Trophoblast cell (in vitro differentiated cells and primary cell): ENCODE data around the gene CD40.
"Not testable (repeated sequence)": the region's sequence is repeated elsewhere in the genome, so short reads cannot be mapped to it uniquely, and the experiment has no call there.

ENCODE experiments used
- DNase-seq, 2 donors: peaks; one replicate each; pipeline ENCODE4 v3.0.0-alpha.2; 2016
- H2AFZ ChIP-seq: 2 replicates; pipeline ENCODE4 v1.6.1; 2013; ENCODE audit warnings: low read length, moderate library complexity, mild to moderate bottlenecking; ENCODE audit not compliant: insufficient read depth, poor library complexity
- H2AK5ac ChIP-seq: 2 replicates; pipeline ENCODE4 v1.6.1; 2013; ENCODE audit warnings: mild to moderate bottlenecking, low read length
- H2BK120ac ChIP-seq: 2 replicates; pipeline ENCODE4 v1.6.1; 2013; ENCODE audit warnings: low read length, mild to moderate bottlenecking, moderate library complexity; ENCODE audit not compliant: insufficient read depth, poor library complexity
- H2BK12ac ChIP-seq: 2 replicates; pipeline ENCODE4 v1.6.1; 2013; ENCODE audit warnings: mild to moderate bottlenecking, low read length, moderate library complexity
- H2BK5ac ChIP-seq: 2 replicates; pipeline ENCODE4 v1.6.1; 2013; ENCODE audit warnings: low read length, low read depth, moderate library complexity, mild to moderate bottlenecking; ENCODE audit not compliant: poor library complexity
- H3K14ac ChIP-seq: 2 replicates; pipeline ENCODE4 v1.6.1; 2013; ENCODE audit warnings: mild to moderate bottlenecking, low read length
- H3K18ac ChIP-seq: 2 replicates; pipeline ENCODE4 v1.6.1; 2013; ENCODE audit warnings: mild to moderate bottlenecking, low read length
- H3K23ac ChIP-seq: 2 replicates; pipeline ENCODE4 v1.6.1; 2013; ENCODE audit warnings: low read length
- H3K27ac ChIP-seq: 2 replicates; pipeline ENCODE4 v1.5.1; 2013; ENCODE audit warnings: low read depth, mild to moderate bottlenecking, inconsistent platforms, low read length, moderate library complexity
- H3K27me3 ChIP-seq: 2 replicates; pipeline ENCODE4 v1.6.1; 2013; ENCODE audit warnings: inconsistent platforms, mild to moderate bottlenecking, low read length, moderate library complexity; ENCODE audit not compliant: insufficient read depth
- H3K36me3 ChIP-seq, 2 experiments: 1 replicate in 1 of 2; 2 replicates in 1 of 2; pipeline ENCODE4 v1.6.1; 2013; ENCODE audit warnings: low read length in 2 of 2, mild to moderate bottlenecking in 2 of 2, moderate library complexity in 1 of 2; ENCODE audit not compliant: insufficient read depth in 2 of 2, control insufficient read depth in 1 of 2
- H3K4ac ChIP-seq: 2 replicates; pipeline ENCODE4 v1.6.1; 2013; ENCODE audit warnings: low read depth, mild to moderate bottlenecking, low read length, moderate library complexity
- H3K4me1 ChIP-seq, 2 experiments: 1 replicate in 1 of 2; 2 replicates in 1 of 2; pipeline ENCODE4 v1.6.1; 2013; ENCODE audit warnings: low read length in 2 of 2, mild to moderate bottlenecking in 2 of 2, moderate library complexity in 1 of 2; ENCODE audit not compliant: insufficient read depth in 2 of 2, control insufficient read depth in 1 of 2
- H3K4me2 ChIP-seq: 2 replicates; pipeline ENCODE4 v1.6.1; 2013; ENCODE audit warnings: inconsistent platforms, mild to moderate bottlenecking, low read length, moderate library complexity
- H3K4me3 ChIP-seq: 2 replicates; pipeline ENCODE4 v1.5.1; 2013; ENCODE audit warnings: mild to moderate bottlenecking, low read depth, low read length, inconsistent platforms
- H3K79me1 ChIP-seq: one replicate; pipeline ENCODE4 v1.6.1; 2013; ENCODE audit warnings: low read length
- H3K79me2 ChIP-seq: 2 replicates; pipeline ENCODE4 v1.6.1; 2013; ENCODE audit warnings: low read length, mild to moderate bottlenecking; ENCODE audit not compliant: control insufficient read depth, insufficient read depth, poor library complexity
- H3K9ac ChIP-seq: 2 replicates; pipeline ENCODE4 v1.6.1; 2013; ENCODE audit warnings: mild to moderate bottlenecking, low read length
- H3K9me3 ChIP-seq: 2 replicates; pipeline ENCODE4 v1.6.1; 2013; ENCODE audit warnings: low read depth, mild to moderate bottlenecking, control low read depth, inconsistent platforms, low read length; ENCODE audit not compliant: insufficient read depth
- H4K12ac ChIP-seq: 2 replicates; pipeline ENCODE4 v1.6.1; 2013; ENCODE audit warnings: low read depth, mild to moderate bottlenecking, low read length, moderate library complexity
- H4K8ac ChIP-seq: 2 replicates; pipeline ENCODE4 v1.6.1; 2013; ENCODE audit warnings: low read depth, mild to moderate bottlenecking, low read length, moderate library complexity
- H4K91ac ChIP-seq: one replicate; pipeline ENCODE4 v1.6.1; 2013; ENCODE audit warnings: low read depth, mild to moderate bottlenecking, low read length, moderate library complexity
- WGBS: extraction: QIAGEN DNeasy Blood & Tissue Kit; methylation state at CpG from one replicate; pipeline ENCODE4 v1.1.7; 2013; ENCODE audit warnings: missing lambda C conversion rate; ENCODE audit not compliant: insufficient read length, insufficient coverage; ENCODE audit errors: extremely low coverage; 5-methylcytosine and 5-hydroxymethylcytosine counted together

CD40 gene

DNA sequence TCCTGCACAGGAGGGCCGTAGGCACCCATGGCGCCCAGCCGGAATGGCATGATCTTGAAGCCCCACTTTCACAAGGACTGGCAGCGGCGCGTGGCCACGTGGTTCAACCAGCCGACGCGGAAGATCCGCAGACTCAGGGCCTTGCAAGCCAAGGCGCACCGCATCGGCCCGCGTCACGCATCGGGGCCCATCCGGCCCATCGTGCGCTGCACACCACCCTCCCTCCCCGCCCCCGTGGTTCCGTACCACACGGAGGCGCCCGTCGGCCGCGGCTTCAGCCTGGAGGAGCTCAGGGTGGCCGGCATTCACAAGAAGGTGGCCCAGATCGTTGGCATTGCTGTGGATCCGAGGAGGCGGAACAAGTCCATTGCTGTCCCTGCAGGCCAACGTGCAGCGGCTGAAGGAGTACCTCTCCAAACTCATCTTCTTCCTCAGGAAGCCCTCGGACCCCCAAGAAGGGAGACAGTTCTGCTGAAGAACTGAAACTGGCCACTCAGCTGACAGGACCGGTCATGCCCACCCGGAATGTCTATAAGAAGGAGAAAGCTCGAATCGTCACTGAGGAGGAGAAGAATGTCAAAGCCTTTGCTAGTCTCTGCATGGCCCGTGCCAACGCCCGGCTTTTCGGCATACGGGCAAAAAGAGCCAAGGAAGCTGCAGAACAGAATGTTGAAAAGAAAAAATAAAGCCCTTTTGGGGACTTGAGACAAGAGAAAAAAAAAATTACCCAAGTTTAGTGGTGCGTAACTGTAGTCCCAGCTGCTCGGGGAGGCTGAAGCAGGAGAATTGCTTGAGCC is 18.4 kb upstream of the CD40 start:
- no CpG with 5 or more reads among the region's 48 CpGs for WGBS
- Histone ChIP-seq H3K79me1 (no peaks in the 10 kb centered on the region), H2BK12ac (no peak overlapping the region), H3K4me2 (no peak overlapping the region), H3K9ac (no peak overlapping the region), H3K4me1 (no peaks in the 10 kb centered on the region), H3K79me2 (no peaks in the 10 kb centered on the region), H2BK120ac (no peak overlapping the region), H3K23ac (no peak overlapping the region), H2AFZ (peak overlapping the region; percentile 10), H2BK5ac (no peak overlapping the region), H4K91ac (no peak overlapping the region), H4K8ac (no peak overlapping the region), H3K4me3 (no peak overlapping the region), H3K27ac (no peak overlapping the region), H2AK5ac (no peak overlapping the region), H3K4ac (no peak overlapping the region), H3K36me3 (no peaks in the 10 kb centered on the region), H3K14ac (no peak overlapping the region), H3K18ac (no peak overlapping the region), H3K9me3 (peaks cover 2% of the 10 kb centered on the region), H4K12ac (no peak overlapping the region), H3K27me3 (peaks cover 2% of the 10 kb centered on the region)
- peak in 1 of 2 donors; percentile 27 for DNase-seq

DNA sequence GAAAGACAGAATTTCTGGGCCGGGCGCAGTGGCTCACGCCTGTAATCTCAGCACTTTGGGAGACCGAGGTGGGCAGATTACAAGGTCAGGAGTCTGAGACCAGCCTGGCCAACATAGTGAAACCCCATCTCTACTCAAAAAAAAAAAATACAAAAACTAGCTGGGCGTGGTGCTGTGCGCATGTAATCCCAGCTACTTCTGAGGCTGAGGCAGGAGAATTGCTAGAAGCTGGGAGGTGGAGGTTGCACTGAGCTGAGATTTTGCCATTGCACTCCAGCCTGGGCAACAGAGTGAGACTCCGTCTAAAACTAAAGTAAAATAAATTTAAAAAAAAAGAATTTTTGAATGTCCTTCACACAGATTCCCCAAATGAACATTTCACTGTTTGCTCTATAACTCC is 17.7 kb upstream of the CD40 start:
- not testable (repeated sequence) for H4K91ac ChIP-seq, H3K14ac ChIP-seq, H3K18ac ChIP-seq, H2BK120ac ChIP-seq, H3K23ac ChIP-seq, H3K79me2 ChIP-seq, H2AFZ ChIP-seq, H3K36me3 ChIP-seq, H3K4me2 ChIP-seq, H3K27me3 ChIP-seq, H4K12ac ChIP-seq, H2BK5ac ChIP-seq, DNase-seq, H3K9me3 ChIP-seq, H3K79me1 ChIP-seq, H4K8ac ChIP-seq, H3K4me1 ChIP-seq, H2BK12ac ChIP-seq, H3K4ac ChIP-seq, H3K4me3 ChIP-seq, H2AK5ac ChIP-seq, H3K9ac ChIP-seq, H3K27ac ChIP-seq
- no CpG with 5 or more reads among the region's 7 CpGs for WGBS

DNA sequence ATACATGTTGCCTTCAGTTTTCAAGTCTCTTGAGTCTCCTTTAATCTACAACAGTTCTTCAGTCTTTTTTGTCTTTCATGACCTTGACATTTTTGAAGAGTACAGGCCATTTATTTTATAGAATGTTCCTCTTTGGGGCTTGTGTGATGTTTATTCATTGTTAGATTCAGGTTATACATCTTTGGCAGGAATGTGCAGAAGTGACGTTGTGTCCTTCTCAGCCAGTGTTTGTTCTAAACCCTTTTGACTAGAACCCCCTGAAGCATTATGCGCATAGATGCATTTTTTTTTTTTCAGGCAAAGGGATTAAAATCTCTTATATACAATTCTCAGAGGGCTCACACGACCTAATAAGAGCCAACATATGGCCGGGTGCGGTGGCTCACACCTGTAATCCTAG is 17.1 kb upstream of the CD40 start:
- no peak overlapping the region for H3K4me3 ChIP-seq
- H2AFZ ChIP-seq = no peak overlapping the region
- H3K27me3 ChIP-seq = peaks cover 2% of the 10 kb centered on the region
- H3K14ac ChIP-seq = no peak overlapping the region
- H2BK5ac ChIP-seq = no peak overlapping the region
- H3K23ac ChIP-seq = no peak overlapping the region
- no peaks in the 10 kb centered on the region for H3K79me1 ChIP-seq
- no peak for DNase-seq
- H3K4me1 ChIP-seq = no peaks in the 10 kb centered on the region
- no peak overlapping the region for H4K12ac ChIP-seq
- no peak overlapping the region for H3K4ac ChIP-seq
- no peak overlapping the region for H3K4me2 ChIP-seq
- no peaks in the 10 kb centered on the region for H3K36me3 ChIP-seq
- H4K91ac ChIP-seq = no peak overlapping the region
- peaks cover 2% of the 10 kb centered on the region for H3K9me3 ChIP-seq
- no CpG with 5 or more reads among the region's 5 CpGs for WGBS
- no peak overlapping the region for H3K18ac ChIP-seq
- no peak overlapping the region for H3K9ac ChIP-seq
- H2AK5ac ChIP-seq = no peak overlapping the region
- no peaks in the 10 kb centered on the region for H3K79me2 ChIP-seq
- no peak overlapping the region for H2BK120ac ChIP-seq
- no peak overlapping the region for H4K8ac ChIP-seq
- no peak overlapping the region for H2BK12ac ChIP-seq
- no peak overlapping the region for H3K27ac ChIP-seq

DNA sequence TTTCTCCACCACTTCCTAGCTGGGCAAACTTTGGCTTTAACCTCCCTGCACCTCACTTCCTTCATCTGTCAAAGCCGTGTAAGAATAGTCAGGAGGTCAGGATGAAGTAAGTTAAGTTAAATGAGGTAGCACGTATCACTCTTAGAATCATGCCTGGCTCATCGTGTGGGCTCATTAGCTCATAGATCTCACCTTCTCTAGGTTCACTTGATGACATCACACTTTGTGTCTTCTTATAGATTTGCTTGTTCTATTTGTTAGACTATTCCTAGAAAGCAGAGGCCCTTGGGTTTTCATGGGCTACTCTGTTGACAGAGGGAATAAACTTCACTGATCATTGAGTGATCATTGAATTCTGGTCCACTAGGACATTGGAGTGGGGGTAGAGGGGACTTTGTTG is 16.2 kb upstream of the CD40 start:
- no peak overlapping the region for H2AFZ ChIP-seq

More for the DNA sequence above, 16.2 kb upstream of the CD40 start:
- Histone ChIP-seq H3K4me1 (no peaks in the 10 kb centered on the region), H3K14ac (no peak overlapping the region), H3K4me2 (no peak overlapping the region), H3K9ac (no peak overlapping the region), H2BK5ac (no peak overlapping the region), H3K4me3 (no peak overlapping the region), H2BK120ac (no peak overlapping the region), H3K18ac (no peak overlapping the region), H4K8ac (no peak overlapping the region), H4K12ac (no peak overlapping the region), H2AK5ac (no peak overlapping the region), H3K27me3 (peaks cover 2% of the 10 kb centered on the region), H2BK12ac (no peak overlapping the region), H3K79me2 (no peaks in the 10 kb centered on the region), H3K23ac (no peak overlapping the region), H3K4ac (no peak overlapping the region), H3K27ac (no peak overlapping the region), H3K79me1 (no peaks in the 10 kb centered on the region), H3K36me3 (no peaks in the 10 kb centered on the region), H4K91ac (no peak overlapping the region), H3K9me3 (peaks cover 2% of the 10 kb centered on the region)
- WGBS = no CpG with 5 or more reads among the region's 3 CpGs
- DNase-seq = no peak
